ENCODE results near the gene ANKRD27.

DNA sequence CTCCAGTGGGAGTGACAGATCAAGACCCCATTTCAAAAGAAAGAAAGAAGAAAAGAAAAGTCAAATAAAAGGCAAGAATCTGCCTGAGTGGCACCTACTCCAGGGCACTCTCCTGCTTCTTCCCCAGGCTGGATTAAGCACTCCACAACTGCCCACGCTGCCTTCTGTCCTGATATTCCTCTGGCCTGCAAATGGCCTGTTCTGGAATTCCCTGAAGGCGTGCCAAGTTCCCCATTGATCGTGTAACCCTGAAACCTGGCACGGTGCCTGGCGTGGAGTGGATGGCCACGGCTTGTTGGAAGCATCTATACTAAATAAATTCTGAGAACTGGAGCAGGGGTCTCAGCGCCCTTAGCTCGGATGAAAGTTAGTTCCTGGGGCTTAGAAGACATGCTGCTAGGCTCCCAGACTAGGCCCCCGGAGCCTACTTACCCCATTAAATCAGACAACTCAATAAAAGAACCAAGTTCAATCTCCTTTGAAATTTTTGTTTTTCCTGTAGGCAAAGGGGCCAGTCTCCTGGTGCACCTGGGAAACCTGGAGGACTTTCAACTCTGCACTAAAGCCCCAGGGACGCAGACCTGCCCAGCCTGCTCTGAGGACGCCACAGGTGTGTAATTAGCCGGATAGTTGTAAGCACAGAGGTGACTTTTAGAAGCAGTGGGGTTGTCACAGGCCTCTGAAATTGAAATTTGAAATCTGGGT, 21.9 kb downstream of the ANKRD27 start:
- TF ChIP-seq CTCF (IDR thresholded peaks at IDR 0.05; ENCODE audit: borderline replicate concordance, extremely low read depth, low read length, poor library complexity, severe bottlenecking) (no peak), EZH2 (IDR thresholded peaks at IDR 0.05; ENCODE audit: borderline replicate concordance, low read depth, low read length, severe bottlenecking) (no peak)

Measured in DND-41 (cell line).